ENCODE data around the gene PRRC2B. TPM values are rescaled to one million over a fixed set of nuclear protein-coding genes. Genes with fewer than 3 reads are reported as not detected.
"Not testable (repeated sequence)": the region's sequence is repeated elsewhere in the genome, so short reads cannot be mapped to it uniquely, and the experiment has no call there.

Gene PRRC2B
- polyA plus RNA-seq, 3 donors = 31.8 to 66.5 (median 54.8) TPM

- no peak overlapping the region for H3K27ac ChIP-seq (ENCODE audit: low read depth, low read length)
Measured at GRCh38 chr9:131449276-131449675, 55.4 kb downstream of the PRRC2B start.

DNA sequence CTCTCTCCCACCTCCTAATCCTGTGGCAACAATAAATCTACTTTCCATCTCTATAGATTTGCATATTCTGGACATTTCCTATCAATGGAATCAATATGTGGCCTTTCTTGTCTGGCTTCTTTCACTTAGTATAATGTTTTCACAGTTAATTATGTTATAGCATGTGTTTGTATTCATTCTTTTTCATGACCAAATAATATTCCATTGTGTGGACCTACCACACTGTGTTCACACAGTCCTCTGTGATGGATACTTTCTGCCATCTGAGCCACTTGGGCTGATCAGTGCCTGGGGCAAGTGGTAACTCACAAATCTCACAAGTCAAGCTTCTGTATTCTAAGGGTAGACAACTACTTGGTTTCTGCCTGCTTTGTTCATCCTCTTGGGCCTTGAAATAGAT, 60.1 kb downstream of the PRRC2B start:
- H3K27ac ChIP-seq (ENCODE audit: low read depth, low read length) = no peak overlapping the region

DNA sequence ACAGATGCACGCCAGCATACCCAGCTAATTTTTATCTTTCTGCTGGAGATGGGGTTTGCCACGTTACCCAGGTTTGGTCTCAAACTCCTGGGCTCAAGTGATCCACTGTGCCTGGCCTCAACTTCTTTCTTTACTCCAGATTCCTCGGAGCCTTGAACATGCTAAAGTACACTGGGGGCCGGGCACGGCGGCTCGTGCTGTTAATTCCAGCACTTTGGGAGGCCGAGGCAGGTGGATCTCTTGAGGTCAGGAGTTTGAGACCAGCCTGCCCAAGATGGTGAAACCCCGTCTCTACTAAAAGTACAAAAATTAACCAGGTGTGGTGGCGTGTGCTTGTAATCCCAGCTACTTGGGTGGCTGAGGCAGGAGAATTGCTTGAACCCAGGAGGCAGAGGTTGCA, 61.8 kb downstream of the PRRC2B start:
- 94 to 97% (median 96%) methylated on average over 10 of the region's 10 CpGs for WGBS, 3 donors
- H3K27ac ChIP-seq (ENCODE audit: low read depth, low read length) = not testable (repeated sequence)

DNA sequence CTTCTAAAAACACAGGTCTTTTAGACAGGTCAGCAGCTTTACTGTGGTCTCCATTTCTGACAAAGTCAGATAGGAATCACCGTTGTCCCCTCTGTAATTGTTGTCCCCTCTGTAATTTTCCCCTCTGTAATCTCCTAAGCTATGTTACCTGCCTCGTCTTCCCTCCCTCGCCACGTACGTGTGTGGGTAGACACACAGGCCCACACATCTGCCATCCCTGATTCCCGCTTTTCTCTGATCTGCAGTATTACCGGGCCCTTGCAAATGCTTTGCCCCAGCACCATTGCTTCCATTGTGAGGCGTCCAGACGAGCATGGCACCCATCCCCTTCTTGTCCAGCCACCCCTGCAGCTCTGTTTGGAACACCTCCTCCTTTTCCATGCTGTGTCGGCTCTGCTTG, 63.9 kb downstream of the PRRC2B start:
- H3K27ac ChIP-seq (ENCODE audit: low read depth, low read length) = no peak overlapping the region
- 90 to 93% (median 92%) methylated on average over 10 of the region's 10 CpGs for WGBS, 3 donors

DNA sequence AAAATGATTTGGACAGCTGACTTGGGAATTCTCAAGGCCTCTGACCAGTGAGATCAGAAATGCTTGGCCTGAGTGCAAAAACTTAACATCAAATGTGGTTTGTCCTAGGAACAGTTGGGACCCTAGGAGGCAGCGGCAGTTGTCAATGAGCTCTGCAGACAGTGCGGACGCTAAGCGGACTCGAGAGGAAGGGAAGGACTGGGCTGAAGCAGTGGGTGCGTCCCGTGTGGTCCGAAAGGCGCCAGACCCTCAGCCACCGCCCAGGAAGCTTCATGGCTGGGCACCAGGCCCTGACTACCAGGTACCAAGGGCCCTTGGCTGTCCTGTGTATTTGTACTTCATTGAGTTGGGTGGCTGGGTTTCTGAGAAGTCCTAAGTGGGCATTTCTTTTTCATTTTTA, 65.2 kb downstream of the PRRC2B start:
- WGBS, 3 donors = 93 to 97% (median 94%) methylated on average over 10 of the region's 10 CpGs
- H3K27ac ChIP-seq (ENCODE audit: low read depth, low read length) = no peak overlapping the region

DNA sequence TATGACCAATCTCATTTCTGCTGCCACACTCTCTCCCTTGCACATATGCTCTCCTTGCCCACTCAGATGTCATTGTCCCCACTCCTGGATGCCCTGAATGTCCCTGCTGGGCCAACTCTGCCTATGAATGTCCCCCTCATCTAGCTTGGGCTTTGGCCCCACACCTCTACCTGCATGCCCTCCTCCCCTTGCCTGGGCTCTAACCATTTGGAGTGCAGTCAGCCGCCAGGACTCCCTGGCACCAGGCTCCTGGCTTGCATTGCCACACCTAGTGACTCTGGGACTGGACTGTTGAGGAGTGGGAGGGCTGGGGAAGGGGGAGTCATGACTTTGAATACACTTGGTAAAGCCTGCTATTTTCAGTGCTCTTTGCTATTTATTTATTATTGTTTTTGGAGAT, 67.3 kb downstream of the PRRC2B start:
- H3K27ac ChIP-seq (ENCODE audit: low read depth, low read length) = no peak overlapping the region
- WGBS, 3 donors = 83 to 100% (median 93%) methylated on average over 1 of the region's 1 CpG

DNA sequence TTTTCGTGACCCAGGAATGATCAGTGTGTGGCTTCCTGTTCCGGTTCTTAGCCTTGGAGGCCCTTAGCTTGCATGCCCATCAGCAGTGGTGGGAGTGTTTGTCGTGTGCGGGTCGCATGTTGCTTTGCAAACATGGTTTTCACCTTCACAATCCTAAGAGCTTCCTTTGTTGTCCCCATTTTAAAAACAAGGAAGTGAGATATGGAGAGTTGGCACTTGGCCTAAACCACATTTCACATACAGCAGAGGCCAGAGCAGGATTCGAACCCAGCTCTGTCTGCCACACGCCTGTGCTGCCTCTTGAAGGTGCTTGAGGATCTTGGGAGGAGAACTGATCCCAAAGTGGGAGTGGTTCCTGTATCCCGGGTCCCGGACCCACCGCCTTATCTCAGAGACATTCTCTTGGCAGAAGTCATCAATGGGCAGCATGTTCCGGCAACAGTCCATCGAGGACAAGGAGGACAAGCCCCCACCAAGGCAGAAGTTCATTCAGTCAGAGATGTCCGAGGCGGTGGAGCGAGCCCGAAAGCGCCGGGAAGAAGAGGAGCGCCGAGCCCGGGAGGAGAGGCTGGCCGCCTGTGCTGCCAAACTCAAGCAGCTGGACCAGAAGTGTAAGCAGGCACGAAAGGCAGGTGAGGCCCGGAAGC, 70.6 kb downstream of the PRRC2B start:
- WGBS, 3 donors = 82 to 86% (median 82%) methylated on average over 24 of the region's 24 CpGs
- no peak overlapping the region for H3K27ac ChIP-seq (ENCODE audit: low read depth, low read length)

- 87 to 93% (median 93%) methylated on average over 6 of the region's 6 CpGs for WGBS, 3 donors
- no peak overlapping the region for H3K27ac ChIP-seq (ENCODE audit: low read depth, low read length)
Measured at GRCh38 chr9:131465401-131465800, 71.5 kb downstream of the PRRC2B start.

- no peak overlapping the region for H3K27ac ChIP-seq (ENCODE audit: low read depth, low read length)
- WGBS, 3 donors = 75 to 80% (median 78%) methylated on average over 13 of the region's 13 CpGs
Measured at GRCh38 chr9:131467214-131467935, 73.5 kb downstream of the PRRC2B start.

DNA sequence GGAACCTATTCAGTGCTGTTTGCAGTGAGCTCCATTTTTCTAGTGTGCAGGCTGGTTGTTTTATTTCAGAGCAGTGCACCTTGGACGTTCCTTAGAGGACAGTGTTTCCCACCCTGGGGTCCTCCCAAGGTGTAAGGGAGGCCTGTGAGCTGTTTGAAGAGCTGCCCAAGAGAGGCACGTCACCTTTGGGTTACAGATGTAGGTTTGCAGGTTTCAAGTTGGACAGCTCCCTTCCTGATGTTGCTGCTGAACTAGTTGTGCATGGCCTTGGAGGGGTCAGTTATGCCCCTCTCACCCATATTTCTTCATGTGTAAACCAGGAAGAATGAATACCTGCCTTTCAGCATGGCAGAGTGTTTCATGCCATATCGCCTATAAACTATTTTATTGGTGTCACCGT, 74.1 kb downstream of the PRRC2B start:
- WGBS, 3 donors = 90 to 93% (median 93%) methylated on average over 4 of the region's 4 CpGs
- H3K27ac ChIP-seq (ENCODE audit: low read depth, low read length) = no peak overlapping the region

- 79 to 94% (median 85%) methylated on average over 6 of the region's 6 CpGs for WGBS, 3 donors
Measured at GRCh38 chr9:131469356-131469755, 75.5 kb downstream of the PRRC2B start.

DNA sequence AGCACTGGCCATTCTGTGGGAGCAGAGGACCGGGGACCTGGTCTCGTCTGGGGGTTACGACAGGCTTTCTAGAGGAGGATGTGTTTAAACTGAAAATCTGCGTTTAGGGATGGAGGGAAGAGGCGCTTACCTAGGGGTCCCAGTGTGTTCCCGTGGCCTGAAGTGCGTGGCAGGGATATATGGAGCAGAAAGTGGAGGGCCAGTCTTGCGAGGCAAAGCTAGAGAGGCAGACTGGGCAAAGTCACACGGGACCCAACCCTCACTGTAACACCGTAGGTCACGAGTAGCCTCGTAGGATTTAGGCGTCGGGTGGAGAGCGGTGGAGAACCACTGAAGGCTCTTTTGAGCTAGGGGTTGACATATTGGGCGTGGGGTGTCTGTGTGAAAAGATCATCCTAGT, 76.1 kb downstream of the PRRC2B start:
- WGBS, 3 donors = 91 to 95% (median 95%) methylated on average over 16 of the region's 16 CpGs
- H3K27ac ChIP-seq (ENCODE audit: low read depth, low read length) = no peak overlapping the region

More at GRCh38 chr9:131469356-131469755, 75.5 kb downstream of the PRRC2B start:
- no peak overlapping the region for H3K27ac ChIP-seq (ENCODE audit: low read depth, low read length)

DNA sequence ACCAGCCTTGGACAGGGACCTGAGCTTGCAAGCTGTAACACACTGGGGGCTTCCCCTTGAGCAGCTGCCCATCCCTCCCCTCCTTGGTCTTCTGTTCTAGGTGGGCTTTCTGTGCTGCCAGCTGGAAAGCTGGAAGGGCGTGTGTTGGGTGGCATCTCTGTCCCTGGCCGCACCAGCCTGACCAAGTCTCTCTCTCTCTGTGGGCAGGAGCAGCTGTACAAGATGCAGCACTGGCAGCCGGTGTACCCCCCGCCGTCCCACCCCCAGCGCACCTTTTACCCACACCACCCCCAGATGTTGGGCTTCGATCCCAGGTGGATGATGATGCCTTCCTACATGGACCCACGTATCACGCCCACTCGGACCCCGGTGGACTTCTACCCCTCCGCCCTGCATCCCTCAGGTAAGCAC, 76.7 kb downstream of the PRRC2B start:
- WGBS, 3 donors = 98 to 99% (median 98%) methylated on average over 12 of the region's 12 CpGs
- no peak overlapping the region for H3K27ac ChIP-seq (ENCODE audit: low read depth, low read length)

- WGBS, 3 donors = 90 to 100% (median 98%) methylated on average over 4 to 5 of the region's 5 CpGs
- H3K27ac ChIP-seq (ENCODE audit: low read depth, low read length) = not testable (repeated sequence)
Measured at GRCh38 chr9:131472085-131472484, 78.2 kb downstream of the PRRC2B start.

DNA sequence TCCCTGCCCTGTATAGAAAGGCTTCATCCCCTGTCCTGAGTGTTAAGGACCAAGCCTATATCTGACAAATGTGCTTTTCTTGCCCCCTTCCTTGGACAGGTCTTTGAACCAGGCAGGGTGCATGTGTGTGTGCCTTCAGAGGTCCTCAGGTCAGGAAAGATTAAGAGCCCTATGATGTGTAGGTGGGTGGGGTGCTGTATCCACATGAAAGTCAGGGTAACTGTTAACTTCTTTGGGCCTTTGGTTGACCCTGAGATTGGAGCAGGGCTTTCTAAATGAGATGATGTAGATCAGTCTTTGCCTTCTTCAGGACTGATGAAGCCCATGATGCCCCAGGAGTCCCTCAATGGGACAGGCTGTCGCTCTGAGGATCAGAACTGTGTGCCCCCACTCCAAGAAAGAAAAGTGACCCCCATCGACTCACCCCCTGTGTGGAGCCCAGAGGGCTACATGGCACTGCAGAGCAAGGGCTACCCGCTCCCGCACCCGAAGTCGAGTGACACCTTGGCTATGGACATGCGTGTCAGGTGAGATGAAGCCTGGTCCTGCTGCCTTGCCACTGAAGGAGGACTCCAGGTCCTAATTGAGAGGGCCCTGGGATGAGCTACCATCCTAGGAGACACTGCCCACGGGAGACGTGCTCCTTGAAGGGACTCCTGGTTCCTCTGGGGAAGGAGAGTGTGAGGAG, 79.5 kb downstream of the PRRC2B start:
- WGBS, 3 donors = 94 to 97% (median 94%) methylated on average over 9 of the region's 9 CpGs
- H3K27ac ChIP-seq (ENCODE audit: low read depth, low read length) = no peak overlapping the region

GRCh38 chr9:131473891-131474290, 80.0 kb downstream of the PRRC2B start:
- H3K27ac ChIP-seq (ENCODE audit: low read depth, low read length) = no peak overlapping the region
- 75 to 88% (median 85%) methylated on average over 10 of the region's 10 CpGs for WGBS, 3 donors

DNA sequence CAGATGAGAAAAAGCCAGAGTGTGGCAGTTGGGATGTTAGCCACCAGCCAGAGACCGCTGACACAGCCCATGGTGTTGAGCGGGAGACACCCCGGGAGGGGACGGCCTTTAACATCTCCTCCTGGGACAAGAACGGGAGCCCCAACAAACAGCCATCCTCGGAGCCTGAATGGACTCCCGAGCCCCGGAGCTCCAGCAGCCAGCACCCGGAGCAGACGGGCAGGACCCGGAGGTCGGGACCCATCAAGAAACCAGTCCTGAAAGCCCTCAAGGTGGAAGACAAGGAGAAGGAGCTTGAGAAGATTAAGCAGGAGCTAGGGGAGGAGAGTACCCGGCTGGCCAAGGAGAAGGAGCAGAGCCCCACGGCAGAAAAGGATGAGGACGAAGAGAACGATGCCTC, 80.8 kb downstream of the PRRC2B start:
- 88 to 92% (median 90%) methylated on average over 16 of the region's 16 CpGs for WGBS, 3 donors
- no peak overlapping the region for H3K27ac ChIP-seq (ENCODE audit: low read depth, low read length)

- 90 to 95% (median 90%) methylated on average over 44 to 46 of the region's 46 CpGs for WGBS, 3 donors
- H3K27ac ChIP-seq (ENCODE audit: low read depth, low read length) = no peak overlapping the region
Measured at GRCh38 chr9:131475111-131475955, 81.4 kb downstream of the PRRC2B start.

Measured in adipose tissue (tissue), 3 donors.